Activated T-cell treated with anti-CD3 and anti-CD28 coated beads, Interleukin-2, amount 50 U/mL, for 24 hours (primary cell): ENCODE measurements around the gene ZNF292.
"Not testable (repeated sequence)": the region's sequence is repeated elsewhere in the genome, so short reads cannot be mapped to it uniquely, and the experiment has no call there.

Experiments used
- DNase-seq: peaks from one replicate; pipeline ENCODE4 v3.0.0-alpha.2; 2020
- H3K27ac Mint-ChIP-seq: 2 replicates; pipeline ENCODE4 v1.8.0; 2020; ENCODE audit warnings: mild to moderate bottlenecking, mixed read lengths
- H3K27me3 Mint-ChIP-seq: 2 replicates; pipeline ENCODE4 v1.8.0; 2020; ENCODE audit warnings: mixed read lengths
- H3K36me3 Mint-ChIP-seq: 2 replicates; pipeline ENCODE4 v1.8.0; 2020; ENCODE audit warnings: low read depth, mixed read lengths
- H3K4me1 Mint-ChIP-seq: 2 replicates; pipeline ENCODE4 v1.8.0; 2020; ENCODE audit warnings: low read depth, mixed read lengths
- H3K4me3 Mint-ChIP-seq: 2 replicates; pipeline ENCODE4 v1.8.0; 2020; ENCODE audit warnings: mild to moderate bottlenecking, moderate library complexity, mixed read lengths
- H3K9me3 Mint-ChIP-seq: 2 replicates; pipeline ENCODE4 v1.8.0; 2020; ENCODE audit warnings: mixed read lengths

Gene ZNF292

DNA sequence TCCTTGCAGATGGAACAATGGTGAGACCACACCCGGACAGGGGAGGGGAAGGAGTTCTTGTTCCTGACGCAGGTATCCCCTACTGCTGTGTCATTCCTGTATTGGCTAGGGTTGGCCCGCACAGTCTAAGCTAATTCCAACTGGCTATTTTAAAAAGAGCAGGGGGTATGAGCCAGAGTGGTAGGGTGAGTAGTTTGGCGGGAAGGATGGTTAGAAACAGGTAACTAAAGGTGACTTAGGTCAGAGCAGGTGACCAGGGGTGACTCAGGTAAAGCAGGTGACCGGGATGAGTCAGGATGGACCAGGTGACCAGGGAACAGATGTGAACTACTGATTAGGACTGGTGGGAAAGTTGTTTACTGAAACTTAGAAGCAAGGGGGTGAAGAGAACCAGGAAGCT lies 58.0 kb downstream of the ZNF292 start:
- no peaks in the 10 kb centered on the region for H3K27me3 Mint-ChIP-seq
- no peak for DNase-seq
- H3K4me1 Mint-ChIP-seq, result peaks cover 59% of the 10 kb centered on the region
- H3K9me3 Mint-ChIP-seq, result no peaks in the 10 kb centered on the region
- H3K4me3 Mint-ChIP-seq, result no peak overlapping the region
- H3K27ac Mint-ChIP-seq, result peak overlapping the region; percentile 58
- H3K36me3 Mint-ChIP-seq, result peaks cover 70% of the 10 kb centered on the region

DNA sequence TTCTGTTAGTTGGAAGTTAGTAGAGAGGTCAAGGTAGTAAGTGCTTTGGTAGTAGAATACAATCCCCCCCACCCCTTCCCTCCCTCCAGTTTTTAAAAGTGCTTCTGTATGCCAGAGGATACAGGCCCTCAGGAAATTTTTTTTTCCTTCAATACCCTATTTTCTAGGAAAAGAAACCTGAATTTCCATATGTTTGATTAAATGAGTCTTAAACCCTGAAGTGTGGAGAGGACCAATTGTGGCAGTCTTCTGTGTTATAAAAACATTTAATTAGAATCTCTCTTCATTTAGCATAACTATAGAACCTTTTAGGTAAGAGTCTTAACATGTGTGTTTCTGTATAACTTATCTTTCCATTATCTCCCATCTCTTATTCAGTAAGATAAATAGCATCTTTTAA lies 59.5 kb downstream of the ZNF292 start:
- no peak overlapping the region for H3K27ac Mint-ChIP-seq

DNA sequence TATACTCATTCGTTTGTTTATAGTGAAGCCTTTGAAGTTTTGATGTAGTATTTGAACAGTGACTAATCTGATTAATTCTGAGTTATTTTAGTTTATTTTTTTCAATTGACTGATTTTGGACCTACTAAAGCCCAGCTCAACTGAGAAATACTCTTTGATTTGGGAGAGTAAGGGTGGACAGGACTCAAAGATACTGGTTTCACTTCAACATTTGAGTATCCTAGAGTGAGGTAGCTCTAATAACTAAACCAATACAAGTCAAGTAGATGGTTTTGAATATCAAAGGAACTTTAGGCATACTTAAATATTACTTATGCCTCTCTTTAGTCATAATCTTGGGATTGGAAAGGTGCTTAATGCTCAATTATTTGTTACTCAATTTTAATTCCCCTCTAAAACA lies 65.6 kb downstream of the ZNF292 start:
- H3K27me3 Mint-ChIP-seq, result no peaks in the 10 kb centered on the region
- DNase-seq, result no peak
- no peaks in the 10 kb centered on the region for H3K9me3 Mint-ChIP-seq
- peaks cover 2% of the 10 kb centered on the region for H3K4me1 Mint-ChIP-seq
- H3K4me3 Mint-ChIP-seq, result no peak overlapping the region
- peaks cover 90% of the 10 kb centered on the region for H3K36me3 Mint-ChIP-seq
- H3K27ac Mint-ChIP-seq, result no peak overlapping the region

More for the DNA sequence above, 59.5 kb downstream of the ZNF292 start:
- H3K4me3 Mint-ChIP-seq, result no peak overlapping the region
- peaks cover 46% of the 10 kb centered on the region for H3K4me1 Mint-ChIP-seq
- DNase-seq, result no peak
- no peaks in the 10 kb centered on the region for H3K9me3 Mint-ChIP-seq
- H3K27me3 Mint-ChIP-seq, result no peaks in the 10 kb centered on the region
- H3K36me3 Mint-ChIP-seq, result peaks cover 72% of the 10 kb centered on the region

DNA sequence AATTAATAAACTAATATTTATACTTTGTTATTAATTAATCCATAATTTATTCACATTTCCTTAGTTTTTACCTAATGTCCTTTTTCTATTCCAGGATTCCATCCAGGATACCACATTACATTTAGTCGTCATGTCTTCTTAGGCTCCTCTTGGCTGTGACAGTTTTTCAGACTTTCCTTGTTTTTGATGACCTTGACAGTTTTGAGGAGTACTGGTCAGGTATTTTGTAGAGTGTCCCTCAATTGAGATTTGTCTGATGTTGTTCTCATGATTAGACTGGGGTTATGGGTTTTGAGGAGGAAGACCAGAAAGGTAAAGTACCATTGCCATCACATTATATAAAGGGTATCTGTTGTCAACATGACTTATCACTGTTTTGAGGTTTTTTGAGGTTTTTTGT lies 67.3 kb downstream of the ZNF292 start:
- Mint-ChIP-seq H3K4me3 (no peak overlapping the region), H3K27ac (no peak overlapping the region), H3K36me3 (peaks cover 81% of the 10 kb centered on the region), H3K9me3 (no peaks in the 10 kb centered on the region), H3K27me3 (no peaks in the 10 kb centered on the region), H3K4me1 (peaks cover 5% of the 10 kb centered on the region)
- no peak for DNase-seq

DNA sequence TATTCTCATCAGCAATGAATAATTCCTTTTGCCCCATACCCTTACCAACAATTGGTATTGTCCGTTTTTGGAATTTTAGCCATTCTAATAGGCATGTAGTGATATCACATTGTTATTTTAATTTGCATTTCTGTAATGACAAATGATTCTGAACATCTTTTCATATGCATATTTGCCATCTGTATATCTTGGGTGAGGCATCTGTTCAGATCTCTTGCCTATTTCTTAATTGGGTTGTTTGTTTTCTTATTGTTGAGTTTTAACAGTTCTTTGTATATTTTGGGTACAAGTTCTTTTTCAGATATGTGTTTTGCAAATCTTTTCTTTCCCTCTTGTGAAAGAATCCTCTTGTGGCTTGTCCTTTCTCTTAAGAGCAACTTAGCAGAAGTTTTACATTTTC lies 69.6 kb downstream of the ZNF292 start:
- Mint-ChIP-seq H3K4me1 (peaks cover 9% of the 10 kb centered on the region), H3K27ac (no peak overlapping the region), H3K36me3 (peaks cover 87% of the 10 kb centered on the region), H3K4me3 (no peak overlapping the region), H3K9me3 (no peaks in the 10 kb centered on the region), H3K27me3 (no peaks in the 10 kb centered on the region)
- no peak for DNase-seq

DNA sequence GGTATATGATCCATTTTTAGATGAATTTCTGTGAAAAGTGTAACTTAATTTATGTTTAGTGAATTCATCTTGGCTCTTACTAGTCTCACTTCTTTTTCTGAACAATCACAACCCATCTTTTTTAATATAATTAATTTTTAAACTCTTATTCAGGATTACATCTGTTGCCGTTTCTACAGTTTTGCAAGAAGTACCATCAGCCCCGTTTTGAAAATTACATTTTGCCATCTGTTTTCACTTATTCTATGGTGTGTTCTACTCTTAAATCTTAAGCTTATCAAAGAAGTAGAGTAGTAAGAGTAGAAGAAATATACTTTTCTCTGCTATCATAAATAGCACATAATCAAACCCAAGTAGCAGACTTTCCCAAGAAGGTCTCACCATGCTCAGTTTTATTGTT lies 70.1 kb downstream of the ZNF292 start:
- H3K27me3 Mint-ChIP-seq, result no peaks in the 10 kb centered on the region
- H3K9me3 Mint-ChIP-seq, result no peaks in the 10 kb centered on the region
- H3K36me3 Mint-ChIP-seq, result peaks cover 83% of the 10 kb centered on the region
- peaks cover 9% of the 10 kb centered on the region for H3K4me1 Mint-ChIP-seq
- no peak overlapping the region for H3K27ac Mint-ChIP-seq
- H3K4me3 Mint-ChIP-seq, result no peak overlapping the region
- no peak for DNase-seq

DNA sequence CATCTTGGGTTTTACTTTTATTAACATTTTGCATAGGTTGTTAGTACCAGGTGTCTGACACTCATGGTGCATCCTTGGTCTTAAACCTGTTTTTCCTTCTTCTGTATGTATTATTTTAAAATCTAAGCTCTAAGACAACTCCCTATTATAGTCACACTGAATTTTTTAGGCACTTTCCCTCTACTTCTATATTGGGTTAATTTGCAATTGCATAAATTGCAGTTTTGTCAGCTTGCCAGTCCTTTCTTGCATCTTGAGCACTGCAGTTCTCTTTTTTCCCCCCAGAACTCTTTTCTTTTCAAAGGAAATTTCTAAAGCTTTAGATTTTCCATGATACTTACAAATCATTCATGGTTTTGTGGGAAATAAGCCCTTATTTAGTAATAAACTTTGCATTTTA lies 70.6 kb downstream of the ZNF292 start:
- no peaks in the 10 kb centered on the region for H3K9me3 Mint-ChIP-seq

DNA sequence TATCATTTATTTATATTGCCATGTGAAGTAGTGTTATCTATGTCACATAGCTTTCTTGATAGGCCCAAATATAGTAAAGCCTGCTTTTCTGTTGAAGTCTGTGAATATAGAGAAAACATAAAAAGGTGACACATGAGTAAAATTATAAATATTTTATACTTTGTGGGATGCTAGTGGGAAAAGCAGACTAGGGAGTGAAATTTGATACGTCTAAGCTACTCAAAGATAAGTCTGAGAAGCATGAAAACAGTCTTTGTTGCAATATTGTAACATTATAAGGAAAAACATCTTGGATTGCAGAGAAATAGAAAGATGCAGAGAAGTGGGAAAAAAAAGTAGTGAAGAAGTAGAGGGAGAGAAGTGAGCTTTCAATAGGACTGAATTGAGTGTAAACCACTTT lies 75.4 kb downstream of the ZNF292 start:
- DNase-seq, result no peak
- H3K27ac Mint-ChIP-seq, result peak overlapping the region; percentile 82
- peaks cover 70% of the 10 kb centered on the region for H3K36me3 Mint-ChIP-seq
- no peaks in the 10 kb centered on the region for H3K27me3 Mint-ChIP-seq
- no peak overlapping the region for H3K4me3 Mint-ChIP-seq
- peaks cover 23% of the 10 kb centered on the region for H3K4me1 Mint-ChIP-seq
- H3K9me3 Mint-ChIP-seq, result no peaks in the 10 kb centered on the region

More for the DNA sequence above, 70.6 kb downstream of the ZNF292 start:
- Mint-ChIP-seq H3K4me1 (peaks cover 11% of the 10 kb centered on the region), H3K27me3 (no peaks in the 10 kb centered on the region), H3K36me3 (peaks cover 83% of the 10 kb centered on the region), H3K4me3 (no peak overlapping the region), H3K27ac (no peak overlapping the region)
- no peak for DNase-seq

DNA sequence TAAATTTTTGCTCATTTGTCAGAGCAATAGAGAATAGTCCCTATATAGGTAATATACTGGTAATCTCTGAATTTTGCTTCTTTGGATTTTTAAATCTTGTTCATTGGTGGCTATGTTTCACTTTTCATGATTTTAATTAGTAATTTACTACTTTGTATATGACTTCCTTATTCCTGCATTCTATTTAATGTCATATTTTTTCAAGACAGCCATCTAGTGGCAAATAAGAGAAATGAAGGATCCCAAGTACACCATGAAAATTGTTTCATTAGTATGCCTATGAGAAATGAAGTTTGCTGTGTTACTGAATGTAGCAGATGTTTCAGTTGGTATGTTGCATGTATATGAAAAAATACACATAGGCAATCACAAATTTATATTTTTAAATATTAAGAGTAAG lies 82.4 kb downstream of the ZNF292 start:
- Mint-ChIP-seq H3K27me3 (no peaks in the 10 kb centered on the region), H3K9me3 (no peaks in the 10 kb centered on the region), H3K4me3 (no peak overlapping the region), H3K36me3 (peaks cover 60% of the 10 kb centered on the region), H3K4me1 (peaks cover 10% of the 10 kb centered on the region), H3K27ac (no peak overlapping the region)
- DNase-seq, result no peak

DNA sequence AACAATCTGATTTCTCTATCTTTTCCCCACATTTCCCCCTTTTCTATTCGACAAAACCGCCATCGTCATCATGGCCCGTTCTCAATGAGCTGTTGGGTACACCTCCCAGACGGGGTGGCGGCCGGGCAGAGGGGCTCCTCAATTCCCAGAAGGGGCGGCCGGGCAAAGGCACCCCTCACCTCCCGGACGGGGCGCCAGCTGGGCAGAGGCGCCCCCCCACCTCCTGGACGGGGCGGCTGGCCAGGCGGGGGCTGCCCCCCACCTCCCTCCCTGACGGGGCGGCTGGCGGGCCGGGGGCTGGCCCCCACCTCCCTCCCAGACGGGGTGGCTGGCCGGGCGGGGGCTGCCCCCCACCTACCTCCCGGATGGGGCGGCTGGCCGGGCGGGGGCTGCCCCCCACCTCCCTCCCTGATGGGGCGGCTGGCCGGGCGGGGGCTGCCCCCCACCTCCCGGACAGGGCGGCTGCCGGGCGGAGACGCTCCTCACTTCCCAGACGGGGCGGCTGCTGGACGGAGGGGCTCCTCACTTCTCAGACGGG lies 83.8 kb downstream of the ZNF292 start:
- not testable (repeated sequence) for H3K27me3 Mint-ChIP-seq, H3K9me3 Mint-ChIP-seq, H3K4me1 Mint-ChIP-seq, H3K4me3 Mint-ChIP-seq, DNase-seq, H3K27ac Mint-ChIP-seq
- peaks cover 64% of the 10 kb centered on the region for H3K36me3 Mint-ChIP-seq

DNA sequence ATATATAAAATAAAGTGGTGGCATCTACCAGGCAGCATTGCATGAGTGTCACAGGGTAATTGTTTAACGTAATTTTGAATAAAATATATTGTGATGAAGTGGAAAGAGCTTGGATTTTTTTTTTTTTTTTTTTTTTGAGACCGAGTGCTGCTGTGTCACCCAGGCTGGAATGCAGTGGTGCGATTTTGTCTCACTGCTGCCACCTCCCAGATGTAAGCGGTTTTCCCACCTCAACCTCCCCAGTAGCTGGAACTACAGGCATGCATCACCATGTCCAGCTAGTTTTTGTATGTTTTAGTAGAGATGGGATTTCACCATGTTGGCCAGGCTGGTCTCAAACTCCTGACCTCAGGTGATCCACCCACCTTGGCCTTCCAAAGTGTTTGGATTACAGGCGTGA lies 85.9 kb downstream of the ZNF292 start:
- H3K4me3 Mint-ChIP-seq, result no peak overlapping the region
- peaks cover 62% of the 10 kb centered on the region for H3K36me3 Mint-ChIP-seq
- H3K27ac Mint-ChIP-seq, result no peak overlapping the region
- peaks cover 7% of the 10 kb centered on the region for H3K4me1 Mint-ChIP-seq
- DNase-seq, result no peak
- H3K9me3 Mint-ChIP-seq, result no peaks in the 10 kb centered on the region
- H3K27me3 Mint-ChIP-seq, result no peaks in the 10 kb centered on the region

DNA sequence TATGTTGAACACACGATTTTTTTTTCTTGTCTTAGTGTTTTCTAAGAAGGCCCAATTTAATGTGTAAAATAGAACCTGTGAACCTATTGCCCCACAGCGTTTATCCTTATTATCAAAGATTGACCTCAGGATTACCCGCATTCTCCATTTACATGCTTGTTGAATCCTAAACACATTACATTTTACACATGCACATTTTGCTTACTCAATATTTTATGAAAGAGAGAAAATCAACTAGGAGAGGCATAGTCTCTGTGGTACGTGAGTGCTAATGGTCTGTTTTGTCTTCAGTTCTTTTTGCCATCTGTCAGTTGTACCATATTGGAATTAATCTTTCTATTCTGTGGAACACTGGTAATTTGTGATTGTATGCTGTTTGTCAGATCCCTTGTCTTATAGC lies 86.9 kb downstream of the ZNF292 start:
- DNase-seq, result no peak
- Mint-ChIP-seq H3K36me3 (peaks cover 69% of the 10 kb centered on the region), H3K27me3 (no peaks in the 10 kb centered on the region), H3K4me1 (peaks cover 7% of the 10 kb centered on the region), H3K9me3 (no peaks in the 10 kb centered on the region), H3K27ac (no peak overlapping the region), H3K4me3 (no peak overlapping the region)

DNA sequence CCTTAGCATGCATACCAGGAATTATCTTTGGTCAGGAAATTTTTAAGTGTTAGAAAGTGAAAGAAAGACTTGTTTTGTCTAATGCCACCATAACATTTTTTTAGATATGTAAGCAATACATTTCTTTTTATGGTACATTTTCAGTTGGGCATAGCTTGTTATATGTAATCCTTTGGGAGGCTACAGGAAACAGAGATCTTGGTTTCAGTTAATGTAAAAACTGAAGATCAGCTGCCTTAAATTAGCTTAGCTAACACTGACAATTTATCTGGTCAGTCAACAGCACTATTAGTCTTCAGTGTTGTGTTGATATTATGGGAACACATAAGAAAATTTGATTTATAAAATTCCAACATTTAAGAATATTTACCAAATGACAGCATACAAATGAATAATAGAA lies 88.4 kb downstream of the ZNF292 start:
- Mint-ChIP-seq H3K4me1 (peaks cover 4% of the 10 kb centered on the region), H3K4me3 (no peak overlapping the region), H3K36me3 (peaks cover 75% of the 10 kb centered on the region), H3K27me3 (no peaks in the 10 kb centered on the region), H3K9me3 (no peaks in the 10 kb centered on the region), H3K27ac (no peak overlapping the region)
- DNase-seq, result no peak

DNA sequence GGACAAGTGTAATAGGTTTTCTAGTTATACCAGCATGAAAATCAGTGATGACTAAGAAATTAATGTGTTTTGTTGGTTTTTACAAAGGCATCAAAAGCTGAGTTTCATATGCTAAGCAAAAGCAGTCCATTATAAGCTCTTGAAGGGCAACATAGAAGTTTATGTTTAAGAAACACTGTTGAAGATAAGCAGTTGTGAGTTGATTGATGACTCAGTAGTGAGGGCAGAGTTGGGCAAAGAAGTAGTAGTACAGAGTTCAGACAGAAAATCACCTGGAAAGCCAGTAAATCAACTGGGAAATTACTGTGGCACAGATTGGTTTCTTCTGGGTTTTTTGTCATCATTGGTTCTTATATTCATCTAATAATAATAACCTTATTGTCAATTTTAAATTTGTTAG lies 89.0 kb downstream of the ZNF292 start:
- peaks cover 4% of the 10 kb centered on the region for H3K4me1 Mint-ChIP-seq
- no peak for DNase-seq
- no peaks in the 10 kb centered on the region for H3K27me3 Mint-ChIP-seq
- no peak overlapping the region for H3K27ac Mint-ChIP-seq
- H3K4me3 Mint-ChIP-seq, result no peak overlapping the region
- H3K36me3 Mint-ChIP-seq, result peaks cover 80% of the 10 kb centered on the region
- H3K9me3 Mint-ChIP-seq, result no peaks in the 10 kb centered on the region

DNA sequence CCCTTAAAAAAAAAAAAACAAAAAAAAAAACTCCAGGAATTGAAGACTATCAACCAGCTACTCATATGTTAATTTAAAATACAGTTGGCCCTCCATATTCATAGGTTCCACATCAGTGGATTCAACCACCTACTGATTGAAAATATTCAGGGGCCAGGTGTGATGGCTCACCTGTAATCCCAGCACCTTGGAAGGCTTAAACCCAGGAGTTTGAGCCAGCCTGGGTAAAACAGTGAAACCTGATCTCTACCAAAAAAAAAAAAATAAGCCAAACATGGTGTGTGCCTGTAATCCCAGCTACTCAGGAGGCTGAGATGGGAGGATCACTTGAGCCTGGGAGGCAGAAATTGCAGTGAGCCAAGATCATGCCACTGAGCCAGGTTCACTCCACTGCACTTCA lies 94.7 kb downstream of the ZNF292 start:
- Mint-ChIP-seq H3K9me3 (no peaks in the 10 kb centered on the region), H3K27me3 (no peaks in the 10 kb centered on the region), H3K4me1 (peaks cover 23% of the 10 kb centered on the region), H3K27ac (no peak overlapping the region), H3K4me3 (no peak overlapping the region), H3K36me3 (peaks cover 90% of the 10 kb centered on the region)
- DNase-seq, result no peak

DNA sequence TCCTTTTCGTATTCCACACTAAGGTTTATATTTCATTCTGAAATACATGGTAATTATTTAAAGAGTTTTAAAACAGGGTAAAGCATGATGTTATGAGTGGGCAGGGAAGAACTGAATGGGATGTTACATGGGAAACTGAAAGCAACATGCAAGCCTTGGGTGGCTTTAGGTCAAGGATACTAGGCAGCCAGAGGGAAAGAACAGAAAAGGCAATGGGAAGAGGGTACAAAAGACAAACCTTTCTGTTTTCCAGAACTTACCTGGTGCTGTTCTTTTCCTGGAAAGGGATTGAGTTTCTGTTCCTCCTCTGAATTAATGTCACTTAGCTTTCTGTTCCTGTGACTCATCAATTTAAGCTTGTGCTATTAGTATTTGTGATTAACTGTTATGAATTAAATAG lies 95.9 kb downstream of the ZNF292 start:
- no peak for DNase-seq
- Mint-ChIP-seq H3K27ac (peak overlapping the region; percentile 77), H3K27me3 (no peaks in the 10 kb centered on the region), H3K4me1 (peaks cover 23% of the 10 kb centered on the region), H3K9me3 (no peaks in the 10 kb centered on the region), H3K36me3 (peaks cover 95% of the 10 kb centered on the region), H3K4me3 (no peak overlapping the region)
